ENCODE data around the gene PRICKLE2.

The PRICKLE2 gene

DNA sequence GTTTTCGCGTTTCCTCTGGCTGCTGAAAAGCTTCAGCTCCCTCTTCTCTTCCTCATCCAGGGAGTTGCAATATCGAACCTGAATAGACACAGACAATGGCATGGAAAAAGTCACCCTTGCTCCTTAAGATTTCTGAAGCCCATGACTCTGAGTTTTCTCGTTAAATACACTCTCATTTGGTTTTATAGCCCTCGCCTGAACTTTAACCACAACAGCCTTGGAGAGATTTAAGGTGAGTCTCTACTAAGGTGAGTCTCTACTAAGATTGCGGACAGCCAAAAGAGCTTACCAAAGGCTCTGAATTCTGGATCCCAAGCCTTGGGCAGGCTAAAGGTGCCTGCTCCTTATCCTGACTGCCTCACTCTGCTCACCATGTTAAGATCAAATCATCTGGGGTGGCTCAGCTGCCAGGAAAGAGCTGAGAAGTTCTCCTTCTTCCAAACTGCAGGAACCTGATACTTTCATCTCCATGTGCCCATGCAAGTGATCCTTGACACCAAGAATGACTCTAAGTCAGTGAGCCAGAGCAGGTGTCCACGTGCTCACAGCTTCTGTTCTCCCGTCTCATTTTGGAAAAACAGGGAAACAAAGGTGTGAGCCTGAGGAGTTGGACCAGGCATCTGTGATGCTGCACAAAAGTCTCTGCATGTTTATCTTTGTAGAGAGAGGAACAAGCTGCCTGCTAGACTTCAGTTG is 65.1 kb downstream of the PRICKLE2 start:
- no peak for DNase-seq

DNA sequence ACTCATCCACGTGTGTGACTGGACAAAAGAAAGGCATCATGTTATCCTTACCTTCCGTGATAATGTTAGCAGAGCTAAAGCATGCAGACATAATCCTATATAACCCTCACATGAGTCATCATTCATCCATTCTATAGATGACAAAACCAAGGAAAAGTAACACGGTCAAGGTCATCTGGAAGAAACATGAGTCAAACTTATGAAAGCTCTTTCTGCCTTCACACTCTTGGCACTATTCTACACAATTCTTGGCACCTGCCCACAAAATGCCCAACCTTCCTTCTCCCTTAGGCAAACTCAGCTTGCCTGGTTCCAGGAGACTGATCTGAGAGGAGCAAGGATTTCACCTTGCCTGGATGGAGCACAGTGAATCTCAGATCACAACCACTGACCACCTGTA is 66.9 kb downstream of the PRICKLE2 start:
- DNase-seq: no peak

DNA sequence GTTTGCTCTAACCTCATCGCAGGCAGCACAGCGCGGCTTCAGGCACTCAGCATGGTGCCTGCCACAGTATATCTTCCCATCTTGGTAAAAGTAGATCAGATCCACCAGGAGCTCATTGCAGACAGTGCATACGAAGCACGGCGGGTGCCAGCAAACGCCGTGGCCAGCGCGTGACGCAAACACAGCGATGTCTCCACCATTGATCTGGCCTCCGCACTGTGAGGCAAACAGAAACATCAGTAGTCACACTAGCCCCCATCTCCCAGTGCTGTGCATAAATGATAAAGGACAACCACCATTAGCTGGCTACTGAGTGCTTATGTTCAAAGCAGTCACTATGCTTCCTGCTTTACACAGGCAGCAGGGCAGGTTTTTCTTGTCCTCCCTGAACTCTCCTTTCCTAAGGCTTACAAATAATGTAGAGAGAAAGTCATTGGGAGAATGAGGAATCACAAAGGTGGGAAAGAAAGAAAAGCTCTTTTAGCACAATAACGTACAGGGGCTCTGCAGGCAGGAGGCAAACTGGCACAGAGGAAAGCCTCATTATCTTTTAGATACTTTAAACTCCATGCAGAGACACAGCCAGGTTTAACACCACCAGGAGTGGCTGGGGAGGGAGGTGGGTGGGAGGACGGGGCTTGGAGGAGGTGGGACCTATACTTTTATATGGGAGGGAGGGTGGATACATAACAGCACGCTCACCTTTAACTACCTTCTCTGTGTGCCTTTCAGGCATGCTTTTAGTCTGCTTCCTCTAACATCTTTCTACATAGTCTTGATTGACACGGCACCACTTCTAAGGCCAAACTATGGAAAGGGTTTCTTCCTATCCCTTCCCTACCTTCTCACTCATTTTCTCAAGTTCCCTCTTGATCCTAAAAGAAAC is 67.9 kb downstream of the PRICKLE2 start:
- no peak for DNase-seq

DNA sequence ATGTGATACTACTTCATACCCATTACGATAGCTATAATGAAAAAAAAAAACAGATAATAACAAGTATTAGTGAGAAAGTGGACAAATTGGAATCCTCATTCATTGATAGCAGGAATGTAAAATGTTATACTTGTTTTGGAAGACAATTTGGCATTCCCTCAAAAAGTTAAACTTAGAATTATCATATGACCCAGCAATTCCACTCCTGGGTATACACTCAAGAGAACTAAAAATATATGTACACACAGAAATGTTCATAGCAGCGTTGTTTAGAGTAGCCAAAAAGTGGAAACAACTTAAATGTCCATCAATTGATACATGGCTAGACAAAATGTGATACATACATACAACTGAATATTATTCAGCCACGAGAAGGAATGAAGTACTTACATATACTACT is 69.9 kb downstream of the PRICKLE2 start:
- DNase-seq: no peak

DNA sequence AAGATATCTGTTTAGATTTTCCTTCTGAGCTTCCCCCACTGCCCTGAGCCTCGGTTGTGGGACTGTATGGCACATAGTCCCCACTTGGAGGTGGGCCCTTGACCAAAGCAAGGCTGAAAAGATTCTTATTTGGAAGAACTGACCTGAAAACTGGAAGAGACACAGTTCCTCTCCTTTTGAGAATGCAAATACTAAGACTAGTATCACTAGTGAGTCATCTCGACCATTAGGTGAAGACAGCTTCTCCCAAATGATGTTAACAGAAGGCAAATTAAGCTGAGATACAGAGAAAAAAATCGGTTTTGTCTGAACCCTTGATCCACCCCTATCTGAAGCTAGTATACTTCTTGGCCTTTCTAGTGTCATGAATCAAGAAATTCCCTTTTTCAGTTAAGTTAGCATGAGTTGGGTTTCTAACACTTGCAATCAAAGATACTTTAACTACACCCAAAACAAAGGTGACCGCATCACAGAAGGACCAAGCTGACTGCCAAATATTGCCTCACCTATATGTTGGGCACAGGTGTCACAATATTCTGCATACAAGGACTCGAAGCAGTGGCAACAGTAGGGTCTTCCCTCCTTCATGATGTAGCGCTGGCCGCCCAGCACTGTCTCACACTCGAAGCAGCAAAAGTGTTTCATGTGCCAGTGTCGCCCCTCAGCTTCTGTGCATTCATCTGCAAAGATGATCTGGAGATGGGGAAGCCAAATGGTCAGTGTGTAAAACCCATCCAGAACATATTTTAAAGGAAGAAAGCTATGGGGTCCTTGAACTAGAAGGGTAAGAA is 72.4 kb downstream of the PRICKLE2 start:
- no peak for DNase-seq

DNA sequence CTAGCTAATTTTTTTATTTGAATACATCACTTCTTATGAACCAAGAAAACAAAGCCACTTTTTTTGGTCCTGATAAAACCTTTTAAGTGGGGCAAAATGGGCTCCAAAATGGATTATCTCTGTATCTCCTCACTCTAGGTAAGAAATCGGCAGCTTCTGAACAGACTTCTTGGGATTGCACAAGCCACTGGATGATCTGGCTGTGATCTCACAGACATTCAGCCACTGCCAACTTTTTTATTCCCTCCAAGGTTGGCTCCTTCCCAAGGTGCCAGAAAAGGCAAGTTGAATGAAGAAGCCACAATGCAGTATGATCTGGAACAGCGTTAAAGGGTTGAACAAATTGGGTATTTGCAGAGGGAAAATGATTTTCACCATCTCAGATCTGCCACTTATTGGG is 73.2 kb downstream of the PRICKLE2 start:
- peak in 15 of 58 donors; percentile 7 to 41 (median 18) for DNase-seq

DNA sequence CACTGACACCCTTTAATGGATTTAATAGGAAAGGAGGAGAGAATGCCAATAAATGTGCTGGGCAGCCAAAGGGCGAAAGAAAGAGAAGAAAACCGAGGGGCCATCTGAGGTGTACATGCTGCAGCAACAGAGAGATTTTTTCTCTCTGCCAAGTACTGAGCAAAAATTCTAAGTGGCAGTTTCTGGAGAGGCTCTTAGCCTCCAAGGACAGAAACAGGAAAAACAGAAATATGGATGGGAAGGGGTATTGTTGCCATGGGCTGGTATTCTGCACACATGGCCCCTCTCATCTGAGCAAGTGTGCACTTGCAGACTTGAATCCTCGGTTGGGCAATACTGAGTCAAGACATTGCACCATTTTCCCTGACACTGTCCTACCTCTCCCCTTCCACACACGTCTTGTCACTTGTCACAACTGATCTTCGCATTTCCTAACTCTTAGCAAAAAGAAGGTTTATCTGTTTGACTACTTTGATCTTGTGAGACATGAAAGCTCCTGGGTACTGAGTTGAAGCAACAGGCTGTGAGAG is 73.9 kb downstream of the PRICKLE2 start:
- no peak for DNase-seq

DNA sequence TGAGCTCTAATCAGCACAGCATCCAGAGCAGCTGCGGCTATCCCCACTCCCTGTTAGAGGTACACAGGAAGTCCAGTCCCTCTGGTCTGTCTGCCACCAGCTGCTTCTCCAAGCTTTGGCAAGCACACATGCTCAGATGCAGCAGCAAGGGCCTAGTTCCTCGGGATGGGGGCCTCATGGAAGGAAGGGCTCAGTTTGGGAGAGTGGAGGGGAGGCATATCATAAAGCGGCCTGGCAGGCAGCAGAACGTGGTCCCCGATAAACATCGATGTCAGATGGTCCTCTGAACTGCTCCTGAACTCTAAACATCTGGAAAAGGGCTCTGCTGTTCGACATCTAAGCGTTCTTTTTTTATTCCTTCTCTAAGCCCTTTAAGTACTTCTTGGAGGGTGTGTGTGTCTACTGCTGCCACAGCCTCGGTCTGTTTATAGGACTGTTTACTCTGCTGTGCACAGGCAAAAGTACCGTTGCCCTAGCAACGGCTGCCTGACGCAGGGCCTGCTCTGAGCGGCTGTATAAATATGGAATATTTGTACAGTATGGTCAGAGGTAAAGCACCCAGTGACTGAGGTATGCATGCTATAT is 74.6 kb downstream of the PRICKLE2 start:
- peak in 30 of 58 donors; percentile 5 to 72 (median 23) for DNase-seq

DNA sequence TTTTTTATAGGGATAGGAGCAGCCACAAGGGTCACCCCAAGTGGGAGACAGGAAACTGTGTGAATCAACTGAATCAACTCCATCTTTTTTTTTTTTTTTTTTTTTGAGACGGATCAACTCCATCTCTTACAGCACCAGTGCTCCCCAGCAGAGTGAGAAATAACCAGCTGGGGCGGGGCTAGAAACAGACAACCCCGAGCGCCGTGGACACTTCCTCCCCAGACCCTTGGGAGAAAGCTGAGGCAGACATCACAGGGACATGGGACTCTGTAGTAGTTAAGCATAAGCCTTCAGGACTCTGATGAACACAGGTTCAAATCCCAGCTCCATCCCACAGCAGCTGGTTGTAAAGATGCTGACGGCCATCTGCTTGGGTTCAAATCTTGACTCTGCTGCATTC is 75.4 kb downstream of the PRICKLE2 start:
- DNase-seq: no peak

DNA sequence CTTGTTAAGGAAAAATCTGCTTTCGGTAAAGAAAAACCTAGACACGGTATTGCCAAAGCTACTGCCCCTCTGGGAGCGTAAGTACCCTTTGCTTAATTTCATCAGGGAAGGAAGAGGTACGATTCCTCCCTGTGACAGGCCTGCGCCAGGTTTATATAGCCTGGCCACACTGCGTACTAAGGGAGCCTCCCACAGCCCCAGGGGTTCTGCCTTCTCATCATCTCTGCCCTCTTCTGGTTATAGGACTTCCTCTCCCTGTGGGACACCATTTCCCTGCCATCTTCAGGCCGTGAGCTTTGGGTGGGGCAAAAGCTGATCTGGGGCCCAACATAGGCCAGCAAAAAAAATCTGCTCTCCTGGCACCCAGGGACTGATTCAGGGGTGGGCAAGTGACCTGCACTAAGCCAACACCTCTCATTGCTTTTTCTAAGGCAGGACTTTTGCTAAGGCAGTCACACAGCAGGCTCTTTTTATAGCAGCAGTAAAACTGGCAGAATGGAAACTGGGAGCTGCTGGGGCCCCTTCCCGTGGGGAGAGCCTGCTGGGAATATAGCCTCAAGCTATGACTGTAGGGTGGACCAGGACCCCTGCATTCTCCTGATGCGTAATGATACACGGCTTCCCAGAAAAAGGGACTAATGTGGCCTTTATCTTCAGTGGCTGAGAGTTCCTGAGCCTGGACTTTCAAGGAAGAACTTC is 76.2 kb downstream of the PRICKLE2 start:
- no peak for DNase-seq

DNA sequence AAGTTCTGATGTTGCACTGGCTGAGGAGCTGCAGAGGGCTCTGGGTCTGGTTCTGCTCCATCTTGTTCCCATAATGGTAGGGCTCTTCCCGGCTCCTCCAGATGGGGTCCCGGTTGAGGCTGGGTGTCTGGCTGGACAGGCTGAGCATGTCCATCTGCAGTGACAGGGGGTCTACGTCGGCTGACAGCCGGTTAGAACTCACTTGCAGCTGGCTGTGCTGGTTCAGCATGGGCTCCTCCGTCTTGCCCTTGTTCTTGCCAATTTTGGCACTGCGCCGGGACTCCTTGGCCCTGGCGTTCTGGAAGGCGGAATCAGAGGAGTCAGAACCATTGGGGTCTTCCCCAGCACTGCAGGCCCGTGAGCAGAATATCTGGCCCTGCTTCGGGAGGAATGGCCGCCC is 78.1 kb downstream of the PRICKLE2 start:
- DNase-seq: no peak

DNA sequence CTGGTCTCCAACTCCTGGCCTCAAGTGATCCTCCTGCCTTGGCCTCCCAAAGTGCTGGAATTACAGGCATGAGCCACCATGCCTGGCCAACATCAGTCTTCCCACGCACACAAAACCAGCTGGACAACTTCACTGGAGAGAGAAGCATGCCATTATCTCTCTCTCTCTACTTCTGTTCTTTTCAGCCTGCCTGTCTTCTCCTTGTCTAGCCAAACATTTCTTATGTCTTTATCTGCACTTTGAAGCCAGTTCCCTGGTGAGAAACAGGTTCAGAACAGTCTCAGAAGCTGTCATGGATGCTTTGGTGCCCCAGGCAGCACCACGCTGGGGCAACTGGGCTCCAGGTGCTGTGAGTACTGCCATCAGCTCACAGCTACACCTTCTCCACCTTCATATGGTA is 79.8 kb downstream of the PRICKLE2 start:
- DNase-seq: no peak

DNA sequence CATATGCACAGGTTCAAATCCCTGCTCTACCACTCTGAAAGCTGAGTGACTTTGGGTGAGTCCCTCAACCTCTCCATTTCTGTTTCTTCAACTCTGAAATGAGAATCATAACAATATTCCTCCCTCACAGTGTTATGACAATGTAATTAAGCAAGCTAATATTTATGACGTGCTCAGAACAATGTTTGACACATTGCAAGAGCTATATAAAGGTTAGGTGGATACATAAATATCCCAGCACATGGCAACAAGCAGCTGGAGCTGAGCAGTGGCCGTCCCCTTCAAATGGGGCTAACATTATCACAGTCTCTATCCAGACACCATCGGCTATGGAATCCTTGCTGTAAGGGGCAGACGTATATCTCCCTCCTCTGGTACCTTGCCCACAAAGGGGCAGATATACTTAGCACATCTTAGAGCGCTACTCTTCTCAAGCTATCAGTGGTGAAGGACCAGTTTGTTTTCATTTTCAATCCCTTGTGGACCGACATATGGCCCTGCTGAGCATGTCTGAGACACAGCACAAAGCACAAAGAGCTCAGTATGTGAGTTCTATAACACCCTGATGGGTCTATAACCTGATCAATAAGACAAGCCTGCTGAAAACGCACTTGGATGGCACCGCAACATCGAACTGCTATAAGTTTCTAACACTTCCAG is 80.9 kb downstream of the PRICKLE2 start:
- DNase-seq: no peak

DNA sequence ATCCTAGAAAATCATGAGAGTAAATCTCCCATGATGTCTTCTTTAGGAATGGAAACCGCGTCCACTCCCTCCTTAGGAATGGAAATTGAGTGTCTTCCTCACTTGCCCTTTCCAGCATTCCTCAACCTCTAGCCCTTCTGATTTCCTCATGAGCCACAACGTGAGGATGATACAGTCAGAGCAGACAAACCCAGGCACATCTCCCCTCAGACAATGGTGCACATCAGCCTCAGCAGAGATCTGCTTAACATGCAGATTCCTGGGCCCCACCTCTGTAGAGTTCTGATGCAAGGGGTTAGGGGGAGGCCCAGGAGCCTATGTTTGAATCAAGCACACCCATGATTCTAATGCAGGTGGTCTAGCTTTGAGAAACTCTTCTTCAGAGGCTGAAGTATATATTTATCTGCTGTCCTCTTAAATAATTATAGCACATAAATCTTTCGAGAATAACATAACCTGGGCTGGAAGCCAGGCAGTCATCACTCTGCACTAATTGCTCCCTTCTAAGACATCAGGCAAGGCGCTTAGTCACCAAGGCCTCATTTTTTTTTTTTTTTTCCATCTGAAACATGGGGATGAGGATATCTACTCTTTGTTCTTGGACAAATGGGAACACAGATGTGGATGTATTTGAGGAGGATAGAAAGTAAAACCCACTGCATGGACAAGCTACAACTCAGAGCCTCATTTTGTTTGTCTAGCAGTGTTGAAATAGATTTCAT is 81.7 kb downstream of the PRICKLE2 start:
- peak in 7 of 58 donors; percentile 5 to 42 (median 20) for DNase-seq

DNA sequence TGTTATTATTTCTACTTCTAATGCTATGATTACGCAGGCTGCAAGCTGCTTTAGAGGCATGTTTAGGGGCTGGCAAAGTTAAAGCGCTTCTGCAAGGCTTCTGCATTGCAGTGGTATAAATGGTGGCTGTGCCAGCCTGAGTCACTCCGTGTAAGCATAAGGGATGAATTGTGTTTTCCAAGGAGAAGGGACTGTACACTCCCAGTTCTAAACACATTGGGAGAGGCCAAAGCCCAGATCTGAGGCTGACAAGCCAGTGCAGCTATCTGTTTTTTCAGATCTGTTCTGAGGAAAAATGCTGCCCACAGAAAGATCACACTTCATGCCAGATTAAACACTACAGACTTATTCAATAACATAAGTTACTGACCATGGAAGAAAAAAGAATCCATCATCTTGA is 83.8 kb downstream of the PRICKLE2 start:
- DNase-seq: peak in 24 of 58 donors; percentile 7 to 68 (median 24)

DNA sequence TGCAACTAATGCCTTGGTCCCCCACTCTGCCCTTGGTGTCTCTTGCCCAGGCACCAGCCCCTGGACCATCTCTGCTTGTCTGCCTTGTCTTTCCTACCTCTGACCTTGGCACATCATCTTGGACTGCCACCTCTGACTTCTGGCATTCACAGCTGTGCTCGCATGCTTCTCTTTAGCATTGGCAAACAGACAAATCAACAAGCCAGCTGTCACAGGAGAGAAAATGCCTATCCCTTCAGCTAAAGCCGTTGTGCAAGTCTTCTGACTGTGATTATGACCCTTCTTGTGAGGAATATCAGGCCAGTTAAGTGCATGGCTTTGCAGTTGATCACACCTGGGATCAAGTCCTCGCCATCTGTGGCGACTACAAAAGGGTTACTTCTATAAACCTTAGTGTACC is 84.6 kb downstream of the PRICKLE2 start:
- DNase-seq: no peak

DNA sequence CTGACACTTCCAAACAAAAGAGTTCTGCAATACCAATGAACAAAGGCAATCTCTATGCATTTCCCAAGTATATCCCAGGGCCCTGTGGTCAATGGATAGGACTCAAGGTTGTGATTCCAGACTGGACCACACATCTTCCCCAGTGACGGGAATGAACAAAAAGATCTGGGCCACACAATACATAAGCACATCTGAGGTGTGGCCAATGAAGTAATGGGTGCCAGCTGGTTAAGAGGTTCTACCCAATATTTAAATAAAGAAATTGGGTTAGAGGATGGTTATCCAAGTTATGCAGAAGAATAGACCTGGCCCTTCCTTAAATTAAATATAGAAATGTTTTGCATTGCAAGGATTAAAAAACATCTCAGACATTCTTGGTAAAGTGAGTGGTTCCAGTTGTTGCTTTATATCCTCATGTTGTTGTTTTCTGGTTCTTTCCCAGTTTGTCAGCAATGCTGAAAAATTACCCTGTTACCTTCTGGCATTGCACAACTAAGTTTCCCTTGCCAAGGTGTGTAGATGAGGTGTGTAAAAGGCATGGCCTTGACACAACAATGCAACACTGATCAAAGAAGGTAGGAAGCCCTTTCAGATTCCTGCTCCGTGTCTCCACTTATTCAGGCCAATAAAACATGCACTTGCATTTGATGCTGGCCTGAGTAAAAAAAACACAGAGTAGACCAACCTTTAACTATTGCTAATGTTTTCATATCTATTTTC is 86.5 kb downstream of the PRICKLE2 start:
- no peak for DNase-seq

DNA sequence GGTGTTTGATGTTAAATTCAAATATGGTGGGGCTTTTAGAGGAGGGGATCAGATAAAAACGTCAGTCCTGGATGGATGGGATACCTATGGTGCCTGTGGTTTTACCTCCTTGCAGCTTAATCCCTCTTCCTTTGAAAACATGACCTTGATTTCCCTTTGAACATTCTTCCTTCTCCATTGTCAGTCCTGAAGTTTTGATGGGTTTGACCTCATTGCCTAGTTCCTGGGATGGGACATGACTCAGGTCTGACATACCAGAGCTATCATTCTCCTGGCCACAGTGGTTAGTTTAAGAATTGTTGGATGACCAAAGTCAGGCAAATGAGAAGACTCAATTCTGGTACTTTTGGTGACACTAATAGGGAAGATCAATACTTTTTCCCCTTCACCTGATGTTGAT is 87.2 kb downstream of the PRICKLE2 start:
- DNase-seq: no peak

DNA sequence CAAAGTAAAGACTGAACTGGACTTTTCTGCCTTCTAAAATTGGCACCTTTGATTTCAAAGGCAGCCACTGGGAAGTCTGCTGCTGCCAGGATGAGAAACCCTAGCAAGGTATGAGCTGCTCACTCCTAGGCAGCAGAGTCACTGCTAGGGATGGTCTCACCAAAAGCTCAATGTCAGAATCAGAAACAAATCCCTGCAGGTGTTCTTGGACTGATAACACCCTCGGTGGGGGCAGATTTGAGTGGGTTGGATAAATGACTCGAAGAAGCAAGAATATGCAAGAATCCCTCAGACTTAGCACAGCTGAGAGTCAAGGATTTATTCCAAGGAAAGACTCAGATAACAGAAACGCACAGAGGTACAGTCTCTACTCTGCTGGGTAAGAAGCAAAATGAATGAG is 90.4 kb downstream of the PRICKLE2 start:
- DNase-seq: no peak

Measured in anterior cingulate cortex (tissue), 58 donors.